HG02571 (cell line): ENCODE data around the gene PPBP.
"Not testable (repeated sequence)": the region's sequence is repeated elsewhere in the genome, so short reads cannot be mapped to it uniquely, and the experiment has no call there.

ENCODE experiments used
- ATAC-seq: cut with Tn5 transposase; IDR thresholded peaks from one replicate; pipeline ENCODE4 v1.9.1; 2021; ENCODE audit warnings: mild to moderate bottlenecking, moderate library complexity; ENCODE audit not compliant: unreplicated experiment

The PPBP gene

GRCh38 chr4:73950376-73950920, 37.5 kb downstream of the PPBP start:
- ATAC-seq, result not testable (repeated sequence)

- ATAC-seq, result no peak
These were observed 38.8 kb downstream of the PPBP start for GRCh38 chr4:73948990-73949706.

- ATAC-seq, result no peak
These were observed 39.7 kb downstream of the PPBP start for GRCh38 chr4:73948291-73948690.

GRCh38 chr4:73947239-73947985, 40.6 kb downstream of the PPBP start:
- ATAC-seq, result no peak

GRCh38 chr4:73945674-73946449, 42.1 kb downstream of the PPBP start:
- no peak for ATAC-seq

GRCh38 chr4:73945140-73945539, 42.9 kb downstream of the PPBP start:
- ATAC-seq, result no peak

GRCh38 chr4:73944061-73944875, 43.7 kb downstream of the PPBP start:
- ATAC-seq, result no peak

- no peak for ATAC-seq
These were observed 44.4 kb downstream of the PPBP start for GRCh38 chr4:73943555-73943954.

GRCh38 chr4:73936969-73937368, 51.0 kb downstream of the PPBP start:
- ATAC-seq, result no peak
